NT2/D1 (cell line): ENCODE measurements around the gene SETD5.

ENCODE experiments used
- DNase-seq: peaks from one replicate; pipeline ENCODE4 v3.0.0-alpha.2; 2011; ENCODE audit warnings: low read depth, low spot score
- H3K27me3 ChIP-seq: 2 replicates; pipeline ENCODE4 v1.6.0; 2011; ENCODE audit warnings: mild to moderate bottlenecking; ENCODE audit not compliant: insufficient read length, insufficient read depth
- H3K36me3 ChIP-seq: 2 replicates; pipeline ENCODE4 v1.6.1; 2011; ENCODE audit warnings: mild to moderate bottlenecking, low read length, mixed read lengths; ENCODE audit not compliant: insufficient read depth, insufficient read length
- H3K4me1 ChIP-seq: 2 replicates; pipeline ENCODE4 v1.5.1; 2011; ENCODE audit not compliant: insufficient read depth, insufficient read length
- H3K4me3 ChIP-seq: 2 replicates; pipeline ENCODE4 v1.5.1; 2011; ENCODE audit warnings: low read depth; ENCODE audit not compliant: insufficient read length
- H3K9ac ChIP-seq: 2 replicates; pipeline ENCODE4 v1.6.0; 2011; ENCODE audit warnings: low read depth; ENCODE audit not compliant: insufficient read length
- H3K9me3 ChIP-seq: 2 replicates; pipeline ENCODE4 v1.5.1; 2011; ENCODE audit warnings: mild to moderate bottlenecking, low read length; ENCODE audit not compliant: insufficient read depth
- SUZ12 ChIP-seq: IDR thresholded peaks from 2 replicates; pipeline ENCODE4 v1.6.1; 2011; ENCODE audit not compliant: insufficient read length, insufficient read depth; ENCODE audit errors: extremely low read depth
- YY1 ChIP-seq: IDR thresholded peaks from 2 replicates; pipeline ENCODE4 v1.6.1; 2011; ENCODE audit not compliant: insufficient read length, insufficient read depth
- ZNF274 ChIP-seq: IDR thresholded peaks from 2 replicates; pipeline ENCODE4 v1.6.1; 2011; ENCODE audit warnings: mild to moderate bottlenecking, low read depth, low read length

The SETD5 gene

DNA sequence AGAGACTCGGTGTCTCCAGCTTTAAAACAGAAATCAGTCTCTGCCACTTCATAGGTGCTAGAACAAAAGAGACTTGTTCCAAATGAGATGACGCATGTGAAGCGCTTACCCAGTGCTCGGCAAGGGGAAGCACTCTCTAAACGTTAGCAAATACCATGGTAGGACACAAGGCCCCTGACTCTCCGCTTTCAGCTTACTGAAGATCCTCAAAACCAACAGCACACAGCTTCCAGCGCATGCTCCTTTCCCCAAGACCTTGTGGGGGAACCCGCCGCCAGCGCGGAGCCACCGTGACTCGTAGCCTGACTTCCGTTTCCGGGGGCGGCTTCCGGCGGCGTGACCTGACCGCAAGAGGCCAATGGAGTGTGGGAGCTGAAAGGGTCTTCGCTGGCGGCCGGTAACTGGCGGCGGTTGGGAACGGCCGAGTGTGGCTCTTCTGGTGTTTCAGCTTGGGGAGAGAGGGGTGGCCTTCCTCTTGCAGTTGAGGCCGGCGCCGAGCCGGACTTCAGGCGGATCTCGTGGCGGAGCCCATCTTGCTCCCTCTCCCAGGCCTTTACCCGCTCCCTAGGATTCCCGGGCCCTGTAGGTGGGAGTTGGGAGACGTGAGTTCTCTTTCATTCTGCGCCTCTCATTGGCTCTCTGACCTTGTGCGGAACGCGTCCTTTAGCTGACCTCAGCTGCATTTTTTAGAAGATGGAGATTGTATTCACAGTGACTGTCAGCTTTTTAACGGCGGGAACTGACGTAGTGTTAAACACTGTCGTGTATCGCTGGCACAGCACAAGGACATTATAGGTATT lies 34.5 kb upstream of the SETD5 start, which contains the start of gene THUMPD3:
Gene THUMPD3 (plus strand): TSS at position 324 of the 800 bp plus-strand sequence. CDS start 2,015 bp downstream, outside the sequence.
- H3K9me3 ChIP-seq, result 0 out of 2 replicates have a peak, but pooled peaks cover 6% of the 10 kb centered on the region
- H3K4me3 ChIP-seq, result peak within 1 kb of the TSS; percentile 93
- no peaks in the 10 kb centered on the region for H3K27me3 ChIP-seq
- H3K36me3 ChIP-seq, result peaks cover 52% of the 10 kb centered on the region
- H3K9ac ChIP-seq, result peak within 1 kb of the TSS; percentile 95
- TF ChIP-seq ZNF274 (no peak), SUZ12 (no peak), YY1 (peak; percentile 9)
- H3K4me1 ChIP-seq, result no peaks in the 10 kb centered on the region
- DNase-seq, result peak; percentile 93

DNA sequence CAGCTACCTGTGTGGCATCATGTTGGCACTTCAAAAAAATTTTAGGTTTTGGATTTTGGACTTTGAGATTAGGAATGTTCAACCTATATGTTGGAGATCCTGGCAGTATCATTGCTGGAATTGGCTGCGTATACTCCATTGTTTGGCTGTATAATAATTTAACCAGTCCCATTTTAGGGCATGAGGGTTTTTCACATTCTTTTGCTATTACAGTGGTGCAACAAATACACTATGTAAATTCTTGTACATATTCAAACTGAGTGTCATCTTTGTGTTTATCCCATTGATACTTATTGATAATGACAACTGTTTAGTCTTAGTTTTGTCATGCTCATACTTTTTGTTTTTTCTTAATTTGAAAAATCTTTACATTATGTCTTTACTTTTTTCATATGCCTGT lies 27.9 kb upstream of the SETD5 start:
- Histone ChIP-seq H3K36me3 (peaks cover 94% of the 10 kb centered on the region), H3K27me3 (no peaks in the 10 kb centered on the region), H3K9ac (no peak overlapping the region), H3K9me3 (no peaks in the 10 kb centered on the region), H3K4me1 (no peaks in the 10 kb centered on the region), H3K4me3 (no peak overlapping the region)
- TF ChIP-seq YY1 (no peak), ZNF274 (no peak), SUZ12 (no peak)
- no peak for DNase-seq

- no peak for DNase-seq
- Histone ChIP-seq H3K9ac (no peak overlapping the region), H3K36me3 (peaks cover 97% of the 10 kb centered on the region), H3K9me3 (no peaks in the 10 kb centered on the region), H3K4me1 (no peaks in the 10 kb centered on the region), H3K4me3 (no peak overlapping the region), H3K27me3 (no peaks in the 10 kb centered on the region)
- TF ChIP-seq YY1 (no peak), SUZ12 (no peak), ZNF274 (no peak)
Observed at GRCh38 chr3:9373465-9373864, 23.9 kb upstream of the SETD5 start.

DNA sequence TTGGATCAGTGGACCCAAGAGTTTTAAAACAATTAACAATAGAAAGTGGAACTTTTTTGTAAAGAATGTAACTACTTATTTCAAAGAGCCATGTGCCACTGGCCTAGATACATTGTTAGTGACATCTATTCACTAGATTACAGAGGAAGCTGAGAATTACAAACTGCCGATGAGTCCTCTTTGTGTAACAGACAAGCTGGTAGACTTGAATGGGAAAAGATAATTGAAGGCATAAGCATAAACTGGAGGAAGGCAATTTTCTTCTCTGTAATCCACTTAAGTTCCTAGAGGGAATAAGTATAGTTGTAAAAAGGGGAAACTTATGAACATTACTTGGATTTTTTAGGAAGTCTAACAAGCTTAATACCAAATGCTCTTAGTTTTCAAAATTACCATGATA lies 19.4 kb upstream of the SETD5 start:
- Histone ChIP-seq H3K36me3 (peaks cover 84% of the 10 kb centered on the region), H3K27me3 (no peaks in the 10 kb centered on the region), H3K9ac (no peak overlapping the region), H3K4me3 (no peak overlapping the region), H3K9me3 (no peaks in the 10 kb centered on the region), H3K4me1 (no peaks in the 10 kb centered on the region)
- no peak for TF ChIP-seq SUZ12
- no peak for TF ChIP-seq ZNF274
- no peak for TF ChIP-seq YY1
- DNase-seq, result no peak

- DNase-seq, result no peak
- H3K4me3 ChIP-seq, result no peak overlapping the region
- no peaks in the 10 kb centered on the region for H3K9me3 ChIP-seq
- peaks cover 75% of the 10 kb centered on the region for H3K36me3 ChIP-seq
- H3K9ac ChIP-seq, result no peak overlapping the region
- H3K4me1 ChIP-seq, result no peaks in the 10 kb centered on the region
- no peaks in the 10 kb centered on the region for H3K27me3 ChIP-seq
- TF ChIP-seq ZNF274 (no peak), SUZ12 (no peak), YY1 (no peak)
Observed at GRCh38 chr3:9379327-9379726, 18.1 kb upstream of the SETD5 start.

GRCh38 chr3:9380014-9380413 lies 17.4 kb upstream of the SETD5 start:
- Histone ChIP-seq H3K36me3 (peaks cover 74% of the 10 kb centered on the region), H3K9ac (no peak overlapping the region), H3K27me3 (no peaks in the 10 kb centered on the region), H3K4me3 (no peak overlapping the region), H3K4me1 (no peaks in the 10 kb centered on the region), H3K9me3 (no peaks in the 10 kb centered on the region)
- TF ChIP-seq ZNF274 (no peak), SUZ12 (no peak), YY1 (no peak)
- DNase-seq, result no peak

DNA sequence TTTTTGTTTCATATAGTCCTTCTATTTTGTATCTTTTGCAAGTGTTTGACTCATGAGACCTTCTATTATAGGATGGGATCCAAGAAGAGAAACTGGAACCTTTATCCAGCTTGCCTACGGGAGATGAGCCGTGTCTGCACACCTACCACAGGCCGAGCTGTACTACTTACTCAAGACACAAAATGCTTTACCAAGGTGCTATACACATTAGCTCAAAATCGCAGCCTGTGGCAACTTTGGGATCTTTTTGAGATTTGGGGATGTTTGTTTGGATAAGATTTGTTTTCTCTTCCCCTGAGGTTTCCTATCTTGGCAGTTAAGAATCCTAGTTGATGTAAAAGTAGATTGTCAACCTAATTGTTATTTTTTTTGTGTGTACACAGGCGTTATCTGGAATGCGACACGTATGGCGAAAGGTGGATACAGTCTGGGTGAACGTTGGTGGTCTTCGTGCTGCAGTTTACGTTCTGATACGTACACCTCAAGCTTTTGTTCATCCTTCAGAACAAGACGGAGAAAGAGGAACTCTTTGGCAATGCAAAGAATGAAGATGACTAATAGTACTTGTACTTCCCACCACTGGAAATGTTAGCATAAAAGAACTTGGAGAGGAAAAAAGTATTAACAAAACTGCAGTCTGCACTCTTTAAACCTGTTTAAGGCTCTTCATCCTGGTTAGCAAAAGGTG lies 13.1 kb upstream of the SETD5 start:
- no peak for TF ChIP-seq ZNF274
- no peak for TF ChIP-seq YY1
- TF ChIP-seq SUZ12, result no peak
- H3K4me1 ChIP-seq, result no peaks in the 10 kb centered on the region
- no peak overlapping the region for H3K9ac ChIP-seq
- DNase-seq, result no peak
- no peaks in the 10 kb centered on the region for H3K9me3 ChIP-seq
- H3K27me3 ChIP-seq, result no peaks in the 10 kb centered on the region
- H3K36me3 ChIP-seq, result peaks cover 74% of the 10 kb centered on the region
- no peak overlapping the region for H3K4me3 ChIP-seq
